CD4-positive, alpha-beta T cell treated with Interferon alpha-2 for 1 hour (primary cell): Measurements from ENCODE around the gene NCOR1.
"Not testable (repeated sequence)": the region's sequence is repeated elsewhere in the genome, so short reads cannot be mapped to it uniquely, and the experiment has no call there.

ENCODE experiments used
- DNase-seq, 2 donors: peaks; one replicate each; pipeline ENCODE4 v3.0.0-alpha.2; 2020 to 2022

Gene NCOR1

DNA sequence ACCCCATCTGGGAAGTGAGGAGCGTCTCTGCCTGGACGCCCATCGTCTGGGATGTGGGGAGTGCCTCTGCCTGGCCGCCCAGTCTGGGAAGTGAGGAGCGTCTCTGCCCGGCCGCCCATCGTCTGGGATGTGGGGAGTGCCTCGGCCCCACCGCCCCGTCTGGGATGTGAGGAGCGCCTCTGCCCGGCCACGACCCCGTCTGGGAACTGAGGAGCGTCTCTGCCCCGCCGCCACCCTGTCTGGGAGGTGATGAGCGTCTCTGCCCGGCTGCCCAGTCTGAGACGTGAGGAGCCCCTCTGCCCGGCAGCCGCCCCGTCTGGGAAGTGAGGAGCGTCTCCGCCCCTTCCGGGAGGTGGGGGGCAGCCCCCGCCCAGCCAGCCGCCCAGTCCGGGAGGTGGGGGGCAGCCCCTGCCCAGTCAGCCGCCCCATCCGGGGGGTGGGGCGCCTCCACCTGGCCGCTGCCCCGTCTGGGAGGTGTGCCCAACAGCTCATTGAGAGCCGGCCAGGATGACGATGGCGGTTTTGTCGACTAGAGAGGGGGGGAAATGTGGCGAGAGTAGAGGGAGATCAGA, 69.9 kb downstream of the NCOR1 start:
- DNase-seq, result not testable (repeated sequence)

DNA sequence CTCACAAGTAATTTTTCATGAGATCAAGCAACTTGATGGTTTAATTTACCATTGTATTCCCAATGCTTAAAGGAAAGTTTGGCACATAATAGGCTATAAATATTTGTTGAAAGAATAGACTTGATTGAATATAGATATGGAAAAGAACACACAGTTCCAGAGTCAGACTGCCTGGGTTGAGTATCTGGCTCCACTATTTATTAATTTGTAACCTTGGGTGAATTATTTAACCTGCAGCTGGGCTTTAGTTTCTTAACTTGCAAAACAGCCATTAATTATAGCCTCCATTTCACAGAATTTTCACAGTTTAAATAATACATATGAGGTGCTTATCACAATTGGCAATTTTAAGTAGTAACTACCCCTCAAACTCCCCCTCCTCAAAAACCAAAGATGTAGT, 73.6 kb downstream of the NCOR1 start:
- no peak for DNase-seq

DNA sequence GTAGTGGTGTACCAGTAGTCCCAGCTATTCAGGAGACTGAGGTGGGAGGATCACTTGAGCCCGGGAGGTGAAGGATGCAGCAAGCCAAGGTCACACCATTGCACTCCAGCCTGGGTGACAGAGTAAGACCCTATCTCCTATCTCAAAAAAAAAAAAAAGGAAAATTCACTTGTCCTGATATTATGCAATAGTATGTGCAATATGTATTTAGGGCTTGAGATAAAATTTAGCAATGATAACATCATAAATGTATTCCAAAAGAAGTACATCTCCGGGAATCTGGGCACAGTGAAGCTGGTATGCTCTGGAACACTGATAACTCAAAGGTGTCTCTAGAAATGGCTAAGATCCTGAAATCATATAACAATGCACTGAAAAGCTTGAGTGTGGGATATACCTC, 74.5 kb downstream of the NCOR1 start:
- no peak for DNase-seq

DNA sequence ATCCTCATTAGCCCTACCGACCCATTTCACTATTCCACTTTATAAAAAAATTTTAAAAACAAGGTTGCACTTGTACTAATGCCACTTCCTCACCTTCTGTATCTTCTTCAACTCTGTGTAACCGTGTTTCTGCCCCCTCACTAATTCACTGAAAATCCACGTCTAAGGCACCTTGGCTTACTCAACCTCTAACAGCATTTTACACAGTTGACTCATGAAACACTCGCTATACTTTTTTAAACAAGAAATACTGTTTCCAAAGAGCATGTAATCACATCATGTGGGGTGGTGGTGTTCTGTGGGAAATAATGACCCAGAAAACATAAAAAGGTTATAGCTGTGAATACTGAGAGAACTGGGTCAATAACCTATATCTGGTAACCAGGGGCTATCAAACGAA, 79.9 kb downstream of the NCOR1 start:
- no peak for DNase-seq

DNA sequence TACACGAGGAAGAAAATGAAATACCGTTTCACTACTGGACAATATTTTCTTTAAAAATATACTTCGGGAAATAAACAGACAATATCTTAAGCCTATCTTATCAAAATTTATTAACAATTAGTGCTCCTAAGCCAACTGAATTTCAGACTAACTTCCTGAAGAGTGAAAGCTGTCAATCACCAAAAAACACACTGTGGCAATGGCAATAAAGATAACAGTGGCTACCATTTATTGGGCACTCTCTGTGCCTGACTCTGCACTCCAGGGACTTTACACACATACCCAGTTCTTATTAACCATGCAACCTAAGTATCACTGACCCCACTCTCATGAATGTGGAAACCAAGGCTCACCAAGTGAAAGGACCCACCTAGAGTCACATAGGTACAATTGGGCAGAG, 83.7 kb downstream of the NCOR1 start:
- DNase-seq, result no peak

DNA sequence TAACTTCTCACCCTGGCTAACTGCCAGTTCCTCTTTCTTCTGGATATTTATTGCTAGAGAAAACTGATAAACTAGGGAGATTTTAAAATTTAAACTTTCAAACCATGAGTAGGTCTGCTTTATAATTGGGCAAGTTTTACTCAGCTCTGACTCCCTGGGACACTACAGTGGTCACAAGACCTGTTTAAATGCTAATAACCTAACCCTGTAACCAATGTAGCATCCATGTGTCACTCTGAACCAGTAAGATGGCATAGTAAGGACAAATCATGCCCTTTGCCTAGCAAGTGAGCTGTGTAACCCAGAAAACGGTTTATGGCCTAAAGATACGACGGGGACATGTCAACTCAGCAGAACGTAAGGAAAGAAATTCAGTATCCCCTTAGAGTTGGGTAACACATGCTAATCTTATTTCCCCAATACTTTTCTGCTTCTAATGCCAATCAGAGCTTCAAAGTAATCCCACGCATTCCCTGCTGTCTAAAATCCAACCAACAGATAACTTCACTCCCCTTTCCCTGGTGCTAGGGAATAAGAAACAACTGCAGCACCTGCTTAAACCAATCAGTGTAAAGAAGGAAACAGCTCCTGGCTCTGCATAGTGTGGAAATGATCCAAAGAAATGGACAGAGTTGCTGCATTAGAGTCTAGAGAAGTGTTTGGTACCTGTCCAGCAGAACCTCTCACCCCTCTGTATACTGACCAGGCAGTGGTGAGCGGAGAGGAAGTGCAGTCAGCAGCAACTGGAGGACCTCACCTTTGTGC, 85.7 kb downstream of the NCOR1 start:
- no peak for DNase-seq

DNA sequence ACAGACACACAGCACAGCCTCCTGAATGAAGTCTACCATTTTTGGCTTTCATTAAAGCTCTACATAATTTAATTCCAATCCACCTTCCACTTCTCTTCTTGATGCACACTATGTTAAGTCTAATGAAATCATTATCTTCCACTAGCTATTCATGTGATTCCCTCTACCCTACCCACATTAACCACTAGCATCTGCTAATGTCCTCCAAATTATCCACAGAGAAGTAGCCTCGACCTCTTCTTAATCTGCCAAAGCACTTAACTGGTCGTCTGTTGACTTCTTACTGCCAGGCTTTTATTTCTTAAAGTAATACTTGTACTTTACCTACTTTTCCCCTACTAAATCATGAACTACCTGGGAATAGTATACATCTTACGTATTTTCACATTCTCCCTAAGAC, 91.8 kb downstream of the NCOR1 start:
- DNase-seq, result no peak

DNA sequence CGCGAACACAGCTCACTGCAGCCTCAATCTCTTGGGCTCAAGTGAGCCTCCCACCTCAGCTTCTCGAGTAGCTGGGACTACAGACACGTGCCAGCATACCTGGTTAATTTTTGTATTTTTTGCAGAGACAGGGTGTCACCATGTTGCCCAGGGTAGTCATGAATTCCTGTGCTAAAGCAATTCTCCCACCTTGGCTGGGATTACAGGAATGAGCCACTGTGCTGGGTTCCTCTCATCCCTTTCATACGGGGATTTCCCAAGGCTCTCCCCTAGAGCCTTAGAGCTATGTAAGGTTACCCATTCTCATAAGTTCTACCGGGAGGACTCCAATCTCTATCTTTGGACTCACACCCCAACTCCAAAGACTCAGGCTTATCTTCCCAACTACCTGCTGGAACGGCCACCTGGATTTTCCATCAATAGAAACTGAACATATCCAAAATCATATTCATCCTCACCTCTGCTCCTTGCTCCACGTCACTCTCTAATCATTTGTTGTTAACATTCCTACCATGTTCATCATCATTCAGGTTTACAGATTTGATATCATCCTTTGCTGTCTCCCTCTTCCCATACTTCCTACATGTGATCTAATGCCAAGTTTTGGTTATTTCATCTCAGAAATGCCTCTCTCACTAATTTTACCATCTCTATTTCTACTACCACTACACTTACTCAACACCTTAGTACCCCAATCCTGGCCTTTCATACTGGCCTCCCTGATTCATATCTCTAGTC, 92.5 kb downstream of the NCOR1 start:
- DNase-seq, result no peak

DNA sequence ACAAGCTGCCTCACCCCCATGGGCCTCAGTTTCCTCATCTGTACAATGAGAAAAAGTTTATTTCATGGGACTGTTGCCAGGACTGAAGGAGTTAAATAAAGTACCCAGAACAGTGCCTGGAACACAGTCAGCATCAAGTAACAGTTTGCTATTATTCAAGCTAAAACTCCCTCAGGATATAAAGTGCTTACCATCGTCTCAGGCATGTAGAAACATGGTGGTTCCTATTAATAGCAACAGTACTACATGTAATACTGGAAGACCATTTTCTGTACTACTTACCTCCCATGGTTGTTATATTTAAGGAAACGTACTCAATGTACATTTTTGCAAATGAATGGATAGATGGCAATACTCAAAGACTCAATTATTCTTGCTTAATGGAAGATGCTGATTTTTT, 93.4 kb downstream of the NCOR1 start:
- DNase-seq, result no peak

DNA sequence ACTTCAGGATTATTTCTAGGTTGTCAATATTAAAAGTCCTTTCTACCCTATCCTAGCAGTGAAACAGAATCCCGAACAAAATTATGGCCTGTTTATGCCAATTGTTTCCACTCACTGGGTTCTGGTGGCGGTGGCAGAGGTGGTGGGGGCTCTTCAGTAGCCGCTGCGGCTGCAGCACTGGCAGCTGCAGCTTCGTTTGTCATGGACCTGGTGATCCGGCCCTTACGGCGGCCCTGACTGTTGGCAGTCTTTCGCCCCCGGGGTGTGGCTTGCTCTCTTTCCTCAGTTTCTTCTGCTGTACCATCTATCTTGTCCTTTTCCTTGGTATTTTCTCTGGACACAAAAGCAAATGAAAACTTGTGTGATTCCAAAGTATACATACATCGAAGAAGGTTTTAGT, 94.4 kb downstream of the NCOR1 start:
- DNase-seq, result no peak

DNA sequence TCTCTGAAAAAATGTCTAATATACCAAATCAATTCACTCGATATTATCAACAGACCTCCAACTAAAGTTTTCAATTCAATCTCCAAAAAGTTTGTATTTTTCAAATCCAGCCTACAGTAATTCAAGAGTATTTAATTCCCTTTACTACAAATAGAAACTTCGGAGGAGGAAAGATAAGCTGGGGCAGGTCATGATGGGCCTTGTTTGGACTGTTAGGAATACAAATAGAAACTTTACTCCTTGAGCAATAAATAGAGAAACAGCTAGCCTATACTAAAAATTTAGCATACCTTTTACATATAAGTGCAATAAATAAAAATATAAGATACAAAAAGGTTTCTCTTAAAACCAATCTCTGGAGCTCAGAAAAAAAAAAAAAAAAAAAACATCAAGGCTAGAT, 98.2 kb downstream of the NCOR1 start:
- DNase-seq, result no peak

DNA sequence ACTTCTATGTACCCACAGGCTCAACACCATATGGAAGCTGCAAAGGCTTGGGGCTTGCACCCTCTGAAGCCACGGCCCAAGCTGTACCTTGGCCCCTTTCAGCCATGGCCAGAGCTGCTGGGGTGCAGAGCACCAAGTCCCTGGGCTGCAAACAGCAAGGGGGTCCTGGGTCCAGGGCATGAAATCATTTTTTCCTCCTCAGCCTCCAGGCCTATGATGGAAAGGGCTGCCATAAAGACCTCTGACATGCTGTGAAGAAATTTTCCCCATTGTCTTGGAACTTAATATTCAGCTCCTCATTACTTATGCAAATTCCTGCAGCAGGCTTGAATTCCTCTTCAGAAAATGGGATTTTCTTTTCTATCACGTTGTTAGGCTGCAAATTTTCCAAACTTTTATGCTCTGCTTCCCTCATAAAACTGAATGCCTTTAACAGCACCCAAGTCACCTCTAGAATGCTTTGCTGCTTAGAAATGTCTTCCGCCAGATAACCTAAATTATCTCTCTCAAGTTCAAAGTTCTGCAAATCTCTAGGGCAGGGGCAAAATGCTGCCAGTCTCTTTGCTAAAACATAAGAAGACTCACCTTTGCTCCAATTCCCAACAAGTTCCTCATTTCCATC, 100.1 kb downstream of the NCOR1 start:
- not testable (repeated sequence) for DNase-seq

DNA sequence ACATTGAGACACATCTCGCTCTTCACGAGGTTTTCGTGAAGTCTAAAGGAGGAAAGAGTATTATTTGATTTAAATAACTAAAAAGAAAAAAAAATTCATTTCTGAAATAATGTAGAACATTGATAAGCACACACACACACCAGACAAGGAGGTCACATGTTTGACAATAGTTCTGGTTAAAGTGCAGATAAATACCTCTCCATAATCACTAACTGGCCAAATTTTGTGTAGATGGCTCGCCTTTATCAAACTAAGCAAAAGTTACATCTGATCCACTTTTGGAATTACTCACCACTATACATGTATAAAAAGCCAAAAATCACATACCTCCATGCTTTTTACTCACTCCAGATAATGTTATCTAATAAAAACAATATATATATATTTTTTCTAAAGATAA, 106.5 kb downstream of the NCOR1 start:
- no peak for DNase-seq

DNA sequence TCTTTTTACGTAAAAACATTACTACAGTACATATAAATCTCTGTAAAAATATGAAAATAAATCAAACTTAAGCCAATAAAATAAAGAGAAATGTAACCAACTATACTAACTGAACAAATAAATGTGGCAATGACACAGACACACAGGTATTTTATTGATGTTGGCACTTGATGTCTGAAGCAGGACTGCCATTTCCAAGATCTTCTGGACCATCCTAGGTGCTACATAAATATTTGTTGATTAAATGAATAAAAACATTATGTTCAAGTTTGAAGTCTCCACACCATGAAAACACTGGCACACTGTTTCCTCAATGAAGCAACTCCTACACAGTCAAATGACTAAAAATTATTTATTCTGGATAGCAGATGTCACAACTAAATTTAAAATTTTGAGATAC, 106.9 kb downstream of the NCOR1 start:
- no peak for DNase-seq

DNA sequence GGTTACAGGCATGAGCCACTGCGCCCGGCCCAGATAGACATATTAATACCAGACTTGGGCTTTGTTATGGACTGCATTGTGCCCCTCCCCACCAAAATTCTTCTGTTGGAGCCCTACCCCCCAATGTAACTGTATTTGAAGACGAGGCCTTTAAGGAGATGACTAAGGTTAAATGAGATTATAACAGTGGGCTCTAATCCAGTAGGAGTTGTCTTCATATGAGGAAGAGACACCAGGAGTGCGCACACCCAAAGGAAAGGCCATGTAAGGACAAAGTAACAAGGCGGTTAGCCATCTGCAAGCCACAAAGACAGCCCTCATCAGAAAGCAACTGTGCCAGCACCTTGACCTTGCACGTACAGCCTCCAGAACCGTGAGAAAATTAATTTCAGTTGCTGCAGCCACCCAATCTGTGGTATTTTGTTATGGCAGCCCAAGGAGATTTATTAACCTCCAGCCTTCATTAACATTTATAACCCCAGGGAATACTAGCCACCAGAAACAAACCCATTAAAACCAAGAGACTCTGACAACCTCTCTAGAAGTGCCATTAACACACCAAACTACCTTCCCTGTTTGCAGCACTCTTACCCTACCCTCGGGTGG, 108.1 kb downstream of the NCOR1 start:
- no peak for DNase-seq

DNA sequence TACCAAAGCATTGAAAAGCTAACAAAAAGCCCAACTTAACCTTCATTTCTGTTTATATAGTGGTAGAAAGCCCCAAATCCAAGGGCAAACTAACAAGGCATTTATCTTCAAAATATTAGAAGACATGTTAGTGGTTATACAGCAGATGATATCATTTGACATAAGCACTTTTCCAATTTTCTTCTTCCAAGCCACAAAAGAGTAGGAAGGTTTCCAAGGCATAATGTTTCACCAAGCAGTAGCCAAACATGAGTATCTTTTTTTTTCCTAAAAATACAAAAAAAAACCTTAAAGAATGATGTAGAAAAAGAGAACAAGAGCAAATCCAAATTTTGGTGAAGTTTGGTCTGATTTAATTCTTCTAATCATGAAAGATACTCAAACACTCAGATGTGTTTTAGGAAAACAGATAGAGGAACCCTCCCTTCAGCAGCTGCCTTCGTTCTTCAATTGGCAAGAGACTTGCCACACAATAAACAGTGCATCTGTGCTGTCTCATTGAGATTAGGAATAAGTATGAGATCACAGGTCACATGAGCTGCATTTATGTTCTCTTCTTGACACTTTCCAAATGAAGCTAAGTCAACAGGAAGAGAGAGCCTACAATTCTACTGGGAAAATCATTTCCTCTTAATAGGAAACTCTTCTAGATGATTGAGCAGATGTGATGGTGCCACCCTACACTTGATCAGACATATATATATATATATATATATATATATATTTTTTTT, 109.0 kb downstream of the NCOR1 start:
- no peak for DNase-seq

DNA sequence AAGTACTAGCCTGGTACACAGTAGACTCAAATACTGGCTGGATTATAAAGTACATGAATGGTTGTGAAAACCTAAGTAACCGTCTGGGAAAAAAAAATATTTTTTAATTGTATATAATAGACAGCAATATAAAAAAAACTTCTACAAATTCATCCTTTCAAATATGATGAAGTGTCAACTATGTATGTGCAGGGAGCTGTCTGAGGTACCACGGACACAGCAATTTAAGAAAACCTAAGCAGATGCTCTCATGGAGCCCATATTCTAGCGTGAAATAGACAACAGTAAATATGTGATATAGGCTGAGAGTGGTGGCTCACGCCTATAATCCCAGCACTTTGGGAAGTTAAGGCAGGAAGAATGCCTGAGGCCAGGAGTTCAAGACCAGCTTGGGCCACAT, 111.1 kb downstream of the NCOR1 start:
- no peak for DNase-seq

DNA sequence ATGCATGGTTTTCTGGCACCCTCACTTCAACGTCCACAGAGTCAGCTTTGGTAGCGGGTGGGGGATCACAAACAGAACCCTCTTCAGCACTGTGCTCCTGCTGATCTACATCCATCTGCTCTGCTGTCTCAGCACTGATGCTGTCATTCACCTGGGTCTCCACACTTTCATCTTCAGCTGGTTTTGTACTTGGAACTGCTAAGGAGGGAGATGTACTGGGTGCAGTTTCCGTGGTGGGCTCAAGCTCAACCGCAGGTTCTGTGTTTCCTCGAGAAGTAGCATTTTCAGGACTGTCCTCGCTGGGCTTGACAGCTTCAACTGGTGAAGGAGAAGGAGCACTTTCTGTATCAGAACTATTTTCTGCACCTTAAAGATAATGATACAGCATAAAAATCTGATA, 113.9 kb downstream of the NCOR1 start:
- DNase-seq, result no peak

DNA sequence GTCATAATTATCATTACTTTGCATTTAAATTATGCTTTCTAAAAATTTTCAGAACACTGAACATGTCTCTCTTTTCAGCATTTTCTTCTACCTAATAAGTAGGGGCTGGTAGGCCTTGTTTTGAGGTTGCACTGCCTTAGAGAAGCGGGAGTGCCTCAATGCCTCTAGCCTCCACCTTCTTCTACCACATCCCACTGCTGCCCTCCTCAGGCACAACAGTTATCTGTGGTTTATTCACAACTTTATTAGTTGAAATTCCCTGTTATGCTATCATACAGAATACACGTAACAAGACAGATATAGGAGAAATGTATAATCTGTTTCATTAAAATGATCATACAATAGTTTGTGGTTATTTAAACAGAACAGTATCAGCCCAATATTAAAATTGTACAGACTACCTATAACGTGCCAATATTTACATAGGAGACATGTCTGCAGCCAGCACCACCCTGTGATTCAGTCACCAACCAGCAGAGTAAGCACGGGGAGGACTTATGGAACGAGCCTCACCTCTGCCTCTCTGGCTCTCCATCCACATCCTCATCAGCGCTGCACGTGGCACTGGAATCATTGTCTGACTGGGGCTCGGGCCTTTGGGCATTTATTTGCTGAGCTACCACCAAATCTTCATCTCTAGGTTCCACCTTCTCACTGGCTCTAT, 114.5 kb downstream of the NCOR1 start:
- DNase-seq, result no peak

DNA sequence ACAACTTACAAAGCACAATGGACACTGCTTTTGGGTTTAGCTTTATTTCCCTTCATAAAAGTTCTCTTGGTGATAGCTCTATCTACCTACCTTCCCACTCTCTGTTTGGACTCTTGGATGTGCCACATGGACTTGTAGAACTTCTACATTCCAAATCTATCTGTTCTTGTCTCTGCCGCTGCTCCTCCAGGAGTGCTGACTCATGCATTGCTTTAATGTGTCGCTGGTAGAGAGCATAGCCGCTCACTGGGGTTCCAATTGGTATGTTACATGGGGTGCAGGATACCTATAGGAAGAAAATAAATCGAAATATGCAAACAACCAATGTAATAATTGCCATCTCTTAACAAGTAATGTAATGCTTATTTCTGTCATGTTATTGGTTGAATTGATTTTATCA, 123.6 kb downstream of the NCOR1 start:
- no peak for DNase-seq

DNA sequence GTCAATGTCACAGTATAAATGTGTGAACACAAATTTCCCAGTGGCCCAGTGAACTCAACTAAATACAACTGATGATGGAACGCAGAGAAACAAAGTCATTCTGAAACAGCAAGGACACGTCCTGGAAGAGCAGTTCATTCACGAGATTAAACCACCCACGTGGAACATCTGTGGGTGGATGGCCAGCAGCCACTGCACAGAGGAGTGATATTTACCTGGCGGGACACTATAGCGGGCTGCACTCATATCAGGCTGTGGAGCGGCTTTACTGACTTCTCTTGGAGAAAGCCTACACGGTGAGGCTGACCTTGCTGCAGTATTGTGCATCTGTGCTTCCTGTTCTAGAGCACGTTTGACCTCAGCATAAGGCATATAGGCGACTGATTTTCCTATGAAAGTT, 128.4 kb downstream of the NCOR1 start:
- DNase-seq, result no peak

DNA sequence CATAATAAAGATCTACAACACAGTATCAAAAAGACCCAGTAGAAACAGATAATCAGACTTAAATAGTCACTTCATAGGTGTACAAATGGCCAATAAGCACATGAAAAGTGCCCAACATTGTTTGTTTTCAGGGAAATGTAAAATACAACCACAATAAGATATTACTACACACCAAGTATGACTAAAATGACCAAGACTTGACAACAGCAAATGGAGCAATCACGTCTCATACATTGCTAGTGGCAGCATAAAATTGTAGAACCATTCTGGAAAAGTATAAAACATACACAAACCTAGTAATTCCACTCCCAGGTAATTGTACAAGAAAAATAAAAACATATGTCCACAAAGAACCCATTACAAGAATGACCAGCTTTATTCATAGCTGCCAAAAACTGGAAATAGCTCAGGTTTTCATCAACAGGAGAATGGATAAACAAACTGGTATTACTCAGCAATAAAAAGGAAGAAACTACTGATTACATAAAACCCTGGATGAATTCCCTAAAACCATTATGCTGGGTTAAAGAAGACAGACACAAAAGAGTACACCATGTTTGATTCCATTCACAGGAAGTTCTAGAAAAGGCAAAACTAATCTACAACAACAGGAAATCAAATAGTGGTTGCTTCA, 130.2 kb downstream of the NCOR1 start:
- DNase-seq, result no peak
